ENCODE results near the gene PRR36.

- TF ChIP-seq CTCF (IDR thresholded peaks at IDR 0.05) (no peak), POLR2A (IDR thresholded peaks at IDR 0.05) (no peak)
These were observed 22.3 kb downstream of the PRR36 start for GRCh38 chr19:7851623-7852500.

All from Peyer's patch (tissue), 4 donors.